ENCODE results near the gene PPP1R12B.
A peak's percentile ranks its signal among the peaks of the same experiment; 100 is the strongest.

The PPP1R12B gene

GRCh38 chr1:202348509-202349205 is at the start of gene PPP1R12B:
PPP1R12B (plus strand) TSS chr1:202348699; CDS start chr1:202348852, 153 bp downstream.
- peak; percentile 90 to 95 for DNase-seq

- DNase-seq: no peak
Measured at GRCh38 chr1:202302166-202302565, 46.3 kb upstream of the PPP1R12B start.

- no peak for DNase-seq
Measured at GRCh38 chr1:202304375-202304774, 44.1 kb upstream of the PPP1R12B start.

- DNase-seq: no peak
Measured at GRCh38 chr1:202305168-202305567, 43.3 kb upstream of the PPP1R12B start.

- no peak for DNase-seq
Measured at GRCh38 chr1:202306535-202307345, 41.8 kb upstream of the PPP1R12B start.

- DNase-seq: no peak
Measured at GRCh38 chr1:202310071-202310725, 38.3 kb upstream of the PPP1R12B start.

GRCh38 chr1:202310746-202311145 is 37.8 kb upstream of the PPP1R12B start:
- DNase-seq: no peak

- DNase-seq: no peak
Measured at GRCh38 chr1:202311875-202312635, 36.4 kb upstream of the PPP1R12B start.

- peak; percentile 62 to 67 for DNase-seq
Measured at GRCh38 chr1:202315576-202316168, 32.8 kb upstream of the PPP1R12B start.

GRCh38 chr1:202316186-202316585 is 32.3 kb upstream of the PPP1R12B start:
- no peak for DNase-seq

GRCh38 chr1:202317941-202318925 is 30.3 kb upstream of the PPP1R12B start:
- no peak for DNase-seq

GRCh38 chr1:202319381-202320080 is 29.0 kb upstream of the PPP1R12B start:
- no peak for DNase-seq

GRCh38 chr1:202320081-202320405 is 28.5 kb upstream of the PPP1R12B start:
- DNase-seq: no peak

GRCh38 chr1:202323731-202324130 is 24.8 kb upstream of the PPP1R12B start:
- no peak for DNase-seq

- no peak for DNase-seq
Measured at GRCh38 chr1:202324646-202325045, 23.9 kb upstream of the PPP1R12B start.

- DNase-seq: no peak
Measured at GRCh38 chr1:202329891-202330290, 18.6 kb upstream of the PPP1R12B start.

GRCh38 chr1:202333861-202334260 is 14.6 kb upstream of the PPP1R12B start:
- DNase-seq: no peak

GRCh38 chr1:202343652-202344349 is 4.7 kb upstream of the PPP1R12B start:
- DNase-seq: no peak

GRCh38 chr1:202348005-202348508 is 442 bp upstream of the PPP1R12B start:
- no peak for DNase-seq

All from stimulated activated CD4-positive, alpha-beta T cell treated with anti-CD3 and anti-CD28 coated beads, Interleukin-4, amount 100 ng/mL, for 4 hours (primary cell).